MCF 10A (cell line): ENCODE results near the gene NTN4. TPM values are rescaled to one million over a fixed set of nuclear protein-coding genes. Genes with fewer than 3 reads are reported as not detected.

Experiments
- BruUV-seq: library from RNA; stranded (reverse); fragments of 400-500 nt; replicated peaks from 2 replicates; lab custom pipeline; 2021; lab: Mats Ljungman, UMichigan
- CTCF ChIA-PET: fragments of 300-600 bp; sonication (Branson Sonifier 250); formaldehyde crosslinking; extraction: SDS; loops from one replicate; lab custom pipeline; 2021; ENCODE audit warnings: antibody characterized with exemption, inconsistent platforms; lab: Yijun Ruan, JAX
- POLR2A ChIA-PET: fragments of 300-600, 350-650 bp; sonication (Branson Sonifier 250); formaldehyde crosslinking; extraction: SDS; loops from one replicate; lab custom pipeline; 2020; ENCODE audit warnings: antibody characterized with exemption, inconsistent platforms; lab: Yijun Ruan, JAX
- DNase-seq: peaks from one replicate; pipeline ENCODE4 v3.0.0-alpha.2; 2018; ENCODE audit not compliant: unreplicated experiment
- H3K27ac Mint-ChIP-seq: one replicate; pipeline ENCODE4 v1.8.0; 2022; ENCODE audit warnings: mild to moderate bottlenecking, low read depth, mixed read lengths; ENCODE audit not compliant: unreplicated experiment
- H3K27me3 Mint-ChIP-seq: one replicate; pipeline ENCODE4 v1.8.0; 2022; ENCODE audit warnings: mixed read lengths; ENCODE audit not compliant: insufficient read depth, unreplicated experiment
- H3K36me3 Mint-ChIP-seq: one replicate; pipeline ENCODE4 v1.8.0; 2022; ENCODE audit warnings: mild to moderate bottlenecking, moderate library complexity, mixed read lengths; ENCODE audit not compliant: insufficient read depth, unreplicated experiment
- H3K4me1 Mint-ChIP-seq: one replicate; pipeline ENCODE4 v1.8.0; 2022; ENCODE audit warnings: mixed read lengths; ENCODE audit not compliant: insufficient read depth, unreplicated experiment
- H3K4me3 Mint-ChIP-seq: one replicate; pipeline ENCODE4 v1.8.0; 2022; ENCODE audit warnings: mild to moderate bottlenecking, moderate library complexity, mixed read lengths; ENCODE audit not compliant: unreplicated experiment
- H3K9me3 Mint-ChIP-seq: one replicate; pipeline ENCODE4 v1.8.0; 2022; ENCODE audit warnings: mixed read lengths; ENCODE audit not compliant: unreplicated experiment
- CTCF ChIP-seq: fragments of 200-600 bp; IDR thresholded peaks from one replicate; pipeline ENCODE4 v1.8.0; 2022; ENCODE audit warnings: antibody characterized with exemption, mild to moderate bottlenecking; ENCODE audit not compliant: unreplicated experiment
- intact Hi-C: fragments of 100-400 bp; cut with micrococcal nuclease; formaldehyde crosslinking; loops from 2 replicates; pipeline ENCODE4 v1.14.1; 2022
- total RNA-seq: library from RNA; stranded (reverse); gene quantifications from 2 replicates; pipeline ENCODE4 v1.2.3, GENCODE V29; 2022

NTN4 gene
- total RNA-seq, 1 experiment from 2014 or later, result 53.0 TPM

GRCh38 chr12:95710386-95710785 lies 80.2 kb downstream of the NTN4 start:
- no peaks in the 10 kb centered on the region for H3K27me3 Mint-ChIP-seq
- no peak for DNase-seq
- CTCF ChIA-PET, result no interaction called here
- H3K9me3 Mint-ChIP-seq, result no peaks in the 10 kb centered on the region
- no peak overlapping the region for H3K4me3 Mint-ChIP-seq
- TF ChIP-seq CTCF, result no peak
- no peak overlapping the region for H3K27ac Mint-ChIP-seq
- POLR2A ChIA-PET, result interaction anchor here (1.7 kb wide), 1 partner anchor 8 kb away, joined by 6 read pairs; no protein-coding TSS in a partner anchor
- BruUV-seq, result no TSS peak
- no peaks in the 10 kb centered on the region for H3K4me1 Mint-ChIP-seq
- no peaks in the 10 kb centered on the region for H3K36me3 Mint-ChIP-seq
- intact Hi-C loops, result no loop called here

- POLR2A ChIA-PET, result interaction anchor here (1.7 kb wide), 1 partner anchor 9 kb away, joined by 6 read pairs; no protein-coding TSS in a partner anchor
- no peak for TF ChIP-seq CTCF
- H3K36me3 Mint-ChIP-seq, result no peaks in the 10 kb centered on the region
- no peaks in the 10 kb centered on the region for H3K27me3 Mint-ChIP-seq
- DNase-seq, result no peak
- H3K9me3 Mint-ChIP-seq, result no peaks in the 10 kb centered on the region
- H3K27ac Mint-ChIP-seq, result no peak overlapping the region
- no peaks in the 10 kb centered on the region for H3K4me1 Mint-ChIP-seq
- intact Hi-C loops, result loop anchor here (10.0 kb wide), 1 partner anchor 124 kb away; no protein-coding TSS in a partner anchor
- no peak overlapping the region for H3K4me3 Mint-ChIP-seq
- BruUV-seq, result no TSS peak
- CTCF ChIA-PET, result interaction anchor here (1.5 kb wide), 1 partner anchor 105 kb away, joined by 5 read pairs; no protein-coding TSS in a partner anchor
Observed at GRCh38 chr12:95709152-95709551, 81.4 kb downstream of the NTN4 start.

GRCh38 chr12:95705143-95705542 lies 85.4 kb downstream of the NTN4 start:
- no TSS peak for BruUV-seq
- H3K4me1 Mint-ChIP-seq, result peaks cover 8% of the 10 kb centered on the region
- H3K36me3 Mint-ChIP-seq, result no peaks in the 10 kb centered on the region
- ChIA-PET CTCF (interaction anchor here (0.6 to 1.0 kb wide), 3 partner anchors 45 to 133 kb away, joined by 3 to 4 read pairs (median 3); partner anchors contain the start of gene NTN4), POLR2A (interaction anchor here (0.8 to 1.3 kb wide), 2 partner anchors 11 to 17 kb away, joined by 3 to 5 read pairs; no protein-coding TSS in a partner anchor)
- DNase-seq, result no peak
- H3K27ac Mint-ChIP-seq, result no peak overlapping the region
- H3K4me3 Mint-ChIP-seq, result no peak overlapping the region
- H3K27me3 Mint-ChIP-seq, result no peaks in the 10 kb centered on the region
- intact Hi-C loops, result loop anchor here (10.0 kb wide), 1 partner anchor 120 kb away; no protein-coding TSS in a partner anchor
- no peak for TF ChIP-seq CTCF
- no peaks in the 10 kb centered on the region for H3K9me3 Mint-ChIP-seq

- Mint-ChIP-seq H3K27me3 (no peaks in the 10 kb centered on the region), H3K36me3 (no peaks in the 10 kb centered on the region), H3K9me3 (no peaks in the 10 kb centered on the region), H3K4me3 (no peak overlapping the region), H3K4me1 (peaks cover 14% of the 10 kb centered on the region), H3K27ac (no peak overlapping the region)
- intact Hi-C loops, result loop anchor here (10.0 kb wide), 1 partner anchor 119 kb away; no protein-coding TSS in a partner anchor
- CTCF ChIA-PET, result interaction anchor here (0.5 to 0.7 kb wide), 3 partner anchors 22 to 1195 kb away, joined by 3 read pairs; no protein-coding TSS in a partner anchor
- POLR2A ChIA-PET, result interaction anchor here (0.7 to 1.3 kb wide), 2 partner anchors 10 to 75 kb away, joined by 3 to 5 read pairs; no protein-coding TSS in a partner anchor
- BruUV-seq, result no TSS peak
- TF ChIP-seq CTCF, result no peak
- no peak for DNase-seq
Observed at GRCh38 chr12:95703986-95704385, 86.6 kb downstream of the NTN4 start.
